HCT116 (cell line): Measurements from ENCODE around the gene GSDMA. TPM values are rescaled to one million over a fixed set of nuclear protein-coding genes. Genes with fewer than 3 reads are reported as not detected.
A peak's percentile ranks its signal among the peaks of the same experiment; 100 is the strongest.

Experiments used
- ATAC-seq: fragments of 200-7000 bp; cut with Tn5 transposase; 2 replicates; pipeline ENCODE4 v1.9.1; 2020; ENCODE audit warnings: mild to moderate bottlenecking, moderate library complexity
- BruUV-seq: library from RNA; stranded (reverse); fragments of 400-500 nt; replicated peaks from 2 replicates; lab custom pipeline; 2021; lab: Mats Ljungman, UMichigan
- CTCF ChIA-PET: fragments of 300-600 bp; sonication (Branson Sonifier 250); formaldehyde crosslinking; loops from one replicate; lab custom pipeline; 2021; ENCODE audit warnings: antibody characterized with exemption; lab: Charles Lee
- POLR2A ChIA-PET: fragments of 300-600, 350-600 bp; sonication (Branson Sonifier 250); formaldehyde crosslinking; loops from one replicate; lab custom pipeline; 2021; ENCODE audit warnings: antibody characterized with exemption; lab: Charles Lee
- RAD21 ChIA-PET, 2 experiments: fragments of 300-600 bp; sonication (Branson Sonifier 250); formaldehyde crosslinking; loops; one replicate each; lab custom pipeline; 2023; ENCODE audit warnings: low total read pairs in 2 of 2; ENCODE audit not compliant: uncharacterized antibody in 2 of 2, unreplicated experiment in 2 of 2, low non-redundant PET in 1 of 2; lab: Charles Lee
- DNase-seq: peaks from one replicate; pipeline ENCODE4 v3.0.0-alpha.2; 2010; ENCODE audit warnings: low read depth, low spot score
- H2AFZ ChIP-seq: fragments of 200-600 bp; shearing (Covaris generic), sonication (generic); 2 replicates; pipeline ENCODE4 v1.6.1; 2017; ENCODE audit warnings: low read depth, mixed run types, mixed read lengths, antibody characterized with exemption, low read length; ENCODE audit not compliant: poor library complexity, severe bottlenecking
- H3K27ac ChIP-seq: 2 replicates; pipeline ENCODE4 v1.5.1; 2012; ENCODE audit warnings: low read depth, low read length
- H3K27me3 ChIP-seq: fragments of 200-600 bp; sonication (generic); 2 replicates; pipeline ENCODE4 v1.6.1; 2016; ENCODE audit warnings: mixed run types, low read length, mixed read lengths; ENCODE audit not compliant: insufficient read depth
- H3K36me3 ChIP-seq, 2 experiments: fragments of 200-500 bp in 1 of 2; fragments of 200-600 bp in 1 of 2; sonication (Bioruptor generic) in 1 of 2; sonication (generic) in 1 of 2; 2 replicates each; pipeline versions ENCODE4 v1.5.1 to v1.6.1; 2014 to 2016; ENCODE audit warnings: low read length in 2 of 2, inconsistent platforms in 1 of 2, mixed read lengths in 1 of 2, mixed run types in 1 of 2; ENCODE audit not compliant: insufficient read depth in 2 of 2, control insufficient read depth in 1 of 2
- H3K4me1 ChIP-seq, 2 experiments: fragments of 200-600 bp in 1 of 2; sonication (generic) in 1 of 2; 2 replicates each; pipeline versions ENCODE4 v1.5.1 to v1.6.1; 2012 to 2017; ENCODE audit warnings: low read length in 2 of 2, inconsistent platforms in 1 of 2, mild to moderate bottlenecking in 1 of 2, mixed read lengths in 1 of 2, mixed run types in 1 of 2, moderate library complexity in 1 of 2; ENCODE audit not compliant: insufficient read depth in 2 of 2, control insufficient read depth in 1 of 2
- H3K4me2 ChIP-seq: fragments of 200-600 bp; sonication (generic); 2 replicates; pipeline ENCODE4 v1.6.1; 2017; ENCODE audit warnings: mixed run types, low read length, mixed read lengths
- H3K4me3 ChIP-seq, 2 experiments: fragments of 200-600 bp in 1 of 2; sonication (generic) in 1 of 2; replicated peaks in 1 of 2; 2 replicates each; pipeline ENCODE4 v1.5.1; 2011 to 2016; ENCODE audit warnings: low read length in 2 of 2, control low read depth in 1 of 2, low read depth in 1 of 2, mild to moderate bottlenecking in 1 of 2, mixed read lengths in 1 of 2, mixed run types in 1 of 2
- H3K79me2 ChIP-seq: fragments of 200-600 bp; sonication (generic); 2 replicates; pipeline ENCODE4 v1.6.1; 2017; ENCODE audit warnings: mild to moderate bottlenecking, mixed run types, low read length, moderate library complexity, mixed read lengths; ENCODE audit not compliant: insufficient read depth
- H3K9ac ChIP-seq: fragments of 200-600 bp; sonication (generic); 2 replicates; pipeline ENCODE4 v1.6.1; 2016; ENCODE audit warnings: low read length, mixed read lengths
- H3K9me2 ChIP-seq: fragments of 200-600 bp; sonication (generic), shearing (Covaris generic); 2 replicates; pipeline ENCODE4 v1.6.1; 2017; ENCODE audit warnings: mixed run types, mild to moderate bottlenecking, moderate library complexity; ENCODE audit not compliant: insufficient read depth
- H3K9me3 ChIP-seq, 2 experiments: fragments of 200-500 bp in 1 of 2; fragments of 200-600 bp in 1 of 2; sonication (Bioruptor generic) in 1 of 2; sonication (generic) in 1 of 2; 2 replicates each; pipeline ENCODE4 v1.6.1; 2014 to 2017; ENCODE audit warnings: low read length in 2 of 2, mixed read lengths in 2 of 2, inconsistent platforms in 1 of 2, low read depth in 1 of 2, mild to moderate bottlenecking in 1 of 2, mixed run types in 1 of 2, moderate library complexity in 1 of 2; ENCODE audit not compliant: control insufficient read depth in 1 of 2, insufficient read depth in 1 of 2
- H4K20me1 ChIP-seq: fragments of 200-600 bp; sonication (generic), shearing (Covaris generic); 2 replicates; pipeline ENCODE4 v1.6.1; 2017; ENCODE audit warnings: mixed run types, mild to moderate bottlenecking, moderate library complexity; ENCODE audit not compliant: insufficient read depth
- CBX3 ChIP-seq: IDR thresholded peaks from 2 replicates; pipeline ENCODE4 v1.6.1; 2012; ENCODE audit warnings: low read depth
- CEBPB ChIP-seq: IDR thresholded peaks from 2 replicates; pipeline ENCODE4 v1.6.1; 2012; ENCODE audit warnings: low read depth
- ELF1 ChIP-seq: IDR thresholded peaks from 2 replicates; pipeline ENCODE4 v1.6.1; 2012; ENCODE audit warnings: low read depth, borderline replicate concordance
- EZH2phosphoT487 ChIP-seq: fragments of 200-600 bp; IDR thresholded peaks from 2 replicates; pipeline ENCODE4 v1.6.1; 2018; ENCODE audit warnings: antibody characterized with exemption, borderline replicate concordance
- POLR2A ChIP-seq: IDR thresholded peaks from 2 replicates; pipeline ENCODE4 v1.7.0; 2011; ENCODE audit warnings: borderline replicate concordance; ENCODE audit not compliant: insufficient read depth, insufficient read length; ENCODE audit errors: extremely low read depth
- POLR2AphosphoS5 ChIP-seq: IDR thresholded peaks from 2 replicates; pipeline ENCODE4 v1.6.1; 2011; ENCODE audit warnings: mild to moderate bottlenecking, low read depth, low read length, moderate library complexity
- SP1 ChIP-seq: IDR thresholded peaks from 2 replicates; pipeline ENCODE4 v1.6.1; 2012; ENCODE audit warnings: low read depth
- SRF ChIP-seq: IDR thresholded peaks from 2 replicates; pipeline ENCODE4 v1.6.1; 2012; ENCODE audit warnings: low read depth
- TCF7L2 ChIP-seq: IDR thresholded peaks from 2 replicates; pipeline ENCODE4 v1.7.0; 2011; ENCODE audit warnings: borderline replicate concordance, inconsistent platforms; ENCODE audit not compliant: insufficient read depth, insufficient read length; ENCODE audit errors: extremely low read depth
- YY1 ChIP-seq: IDR thresholded peaks from 2 replicates; pipeline ENCODE4 v1.6.1; 2011; ENCODE audit warnings: low read length, low read depth, moderate library complexity, mild to moderate bottlenecking; ENCODE audit not compliant: insufficient replicate concordance; ENCODE audit errors: extremely low read depth
- ZFX ChIP-seq: fragments of 450-650 bp; IDR thresholded peaks from 2 replicates; pipeline ENCODE4 v1.6.1; 2017
- intact Hi-C: fragments of 100-400 bp; cut with micrococcal nuclease; formaldehyde crosslinking; loops from 2 replicates; pipeline ENCODE4 v1.10.0; 2022
- total RNA-seq: library from RNA; stranded (reverse); gene quantifications from one replicate; pipeline ENCODE4 v1.2.1, GENCODE V29; 2021; ENCODE audit not compliant: unreplicated experiment
- TF ChIP-seq, protein P1 (sequence below), 3 experiments: fragments of 200-600 bp in 1 of 3; sonication (generic) in 1 of 3; IDR thresholded peaks in 2 of 3; conservative IDR thresholded peaks in 1 of 3; 2 replicates each; pipeline ENCODE4 v1.5.1; 2012 to 2017; ENCODE audit warnings: low read depth in 2 of 3, low read length in 2 of 3, antibody characterized with exemption in 1 of 3, borderline replicate concordance in 1 of 3, control low read depth in 1 of 3, mild to moderate bottlenecking in 1 of 3, mixed read lengths in 1 of 3, mixed run types in 1 of 3, moderate library complexity in 1 of 3; ENCODE audit not compliant: insufficient read depth in 1 of 3
- TF ChIP-seq, protein P2 (sequence below): IDR thresholded peaks from 2 replicates; pipeline ENCODE4 v1.6.1; 2012
- TF ChIP-seq, protein P3 (sequence below): IDR thresholded peaks from 2 replicates; pipeline ENCODE4 v1.6.1; 2011; ENCODE audit warnings: mild to moderate bottlenecking, low read length, moderate library complexity; ENCODE audit not compliant: insufficient replicate concordance; ENCODE audit errors: extremely low read depth

The GSDMA gene
- total RNA-seq, 1 experiment from 2014 or later: not detected

DNA sequence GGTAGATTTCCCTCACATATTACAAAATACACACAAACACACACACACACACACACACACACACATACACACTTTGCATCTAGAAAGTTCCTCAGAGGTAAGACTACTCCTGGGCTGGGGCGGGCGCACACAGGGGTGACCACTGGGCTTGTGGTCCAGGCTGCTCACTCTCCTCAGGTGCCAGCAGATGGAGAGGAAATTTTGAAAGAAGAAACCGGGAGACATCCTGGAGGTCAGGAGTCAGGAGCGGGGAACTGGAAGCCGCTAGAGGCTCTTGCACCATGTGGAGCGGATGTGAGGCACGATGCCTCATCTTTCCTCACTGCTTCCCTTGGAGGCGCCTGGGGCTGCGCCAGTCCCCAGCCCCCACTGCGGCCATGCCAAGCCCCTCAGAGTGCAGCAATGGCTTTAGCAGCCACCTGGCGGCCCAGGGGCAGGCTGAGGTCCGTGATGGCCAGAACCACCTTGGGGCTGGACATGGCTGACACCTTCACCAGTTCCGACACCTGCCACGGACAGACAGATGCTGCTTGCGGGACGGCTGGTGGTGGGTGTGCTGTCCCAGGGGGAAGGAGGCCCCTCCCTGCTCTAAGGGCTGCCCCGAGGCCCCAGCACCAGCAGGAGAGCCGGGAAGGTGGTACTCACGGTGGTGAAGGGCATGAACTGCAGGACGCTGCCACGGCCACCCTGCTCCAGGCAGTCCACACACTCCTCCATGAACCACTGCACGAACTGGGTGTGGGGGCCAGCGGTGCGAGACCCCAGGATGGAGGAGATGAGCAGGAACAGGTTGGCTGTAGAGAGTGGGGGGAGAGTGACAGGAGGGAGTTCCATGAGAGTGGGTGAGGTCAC, 56.6 kb downstream of the GSDMA start:
- ChIA-PET CTCF (no interaction called here), RAD21 (no interaction called here), POLR2A (no interaction called here)
- Histone ChIP-seq H3K27me3 (no peaks in the 10 kb centered on the region), H2AFZ (no peak overlapping the region), H3K79me2 (no peaks in the 10 kb centered on the region), H3K9me3 (no peaks in the 10 kb centered on the region), H3K4me3 (no peak overlapping the region), H3K27ac (no peak overlapping the region), H3K4me1 (peaks cover 2 to 7% of the 10 kb centered on the region in 2 experiments; a peak in 2 of 4 replicates), H3K9ac (no peak overlapping the region), H3K9me2 (no peaks in the 10 kb centered on the region), H4K20me1 (no peaks in the 10 kb centered on the region), H3K36me3 (peaks cover 6 to 20% of the 10 kb centered on the region in 2 experiments; a peak in 3 of 4 replicates), H3K4me2 (no peak overlapping the region)
- DNase-seq (no peak), ATAC-seq (peak; percentile 66)
- intact Hi-C loops: no loop called here
- TF ChIP-seq CBX3: no peak
- TF ChIP-seq EZH2phosphoT487: no peak
- TF ChIP-seq SP1: no peak
- TF ChIP-seq, protein P1, sequence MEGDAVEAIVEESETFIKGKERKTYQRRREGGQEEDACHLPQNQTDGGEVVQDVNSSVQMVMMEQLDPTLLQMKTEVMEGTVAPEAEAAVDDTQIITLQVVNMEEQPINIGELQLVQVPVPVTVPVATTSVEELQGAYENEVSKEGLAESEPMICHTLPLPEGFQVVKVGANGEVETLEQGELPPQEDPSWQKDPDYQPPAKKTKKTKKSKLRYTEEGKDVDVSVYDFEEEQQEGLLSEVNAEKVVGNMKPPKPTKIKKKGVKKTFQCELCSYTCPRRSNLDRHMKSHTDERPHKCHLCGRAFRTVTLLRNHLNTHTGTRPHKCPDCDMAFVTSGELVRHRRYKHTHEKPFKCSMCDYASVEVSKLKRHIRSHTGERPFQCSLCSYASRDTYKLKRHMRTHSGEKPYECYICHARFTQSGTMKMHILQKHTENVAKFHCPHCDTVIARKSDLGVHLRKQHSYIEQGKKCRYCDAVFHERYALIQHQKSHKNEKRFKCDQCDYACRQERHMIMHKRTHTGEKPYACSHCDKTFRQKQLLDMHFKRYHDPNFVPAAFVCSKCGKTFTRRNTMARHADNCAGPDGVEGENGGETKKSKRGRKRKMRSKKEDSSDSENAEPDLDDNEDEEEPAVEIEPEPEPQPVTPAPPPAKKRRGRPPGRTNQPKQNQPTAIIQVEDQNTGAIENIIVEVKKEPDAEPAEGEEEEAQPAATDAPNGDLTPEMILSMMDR (IDR thresholded peaks at IDR 0.05 in 2 of 3, conservative IDR thresholded peaks at IDR 0.05 in 1 of 3; ENCODE audit: borderline replicate concordance in 1 of 3, insufficient read depth in 1 of 3, low read depth in 2 of 3, low read length in 2 of 3): no peak; a peak in 1 of 6 replicates
- no peak for TF ChIP-seq SRF
- no peak for TF ChIP-seq POLR2A
- TF ChIP-seq ZFX: no peak
- TF ChIP-seq YY1: no peak
- TF ChIP-seq, protein P2, sequence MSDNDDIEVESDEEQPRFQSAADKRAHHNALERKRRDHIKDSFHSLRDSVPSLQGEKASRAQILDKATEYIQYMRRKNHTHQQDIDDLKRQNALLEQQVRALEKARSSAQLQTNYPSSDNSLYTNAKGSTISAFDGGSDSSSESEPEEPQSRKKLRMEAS: no peak
- TF ChIP-seq CEBPB: no peak
- TF ChIP-seq, protein P3, sequence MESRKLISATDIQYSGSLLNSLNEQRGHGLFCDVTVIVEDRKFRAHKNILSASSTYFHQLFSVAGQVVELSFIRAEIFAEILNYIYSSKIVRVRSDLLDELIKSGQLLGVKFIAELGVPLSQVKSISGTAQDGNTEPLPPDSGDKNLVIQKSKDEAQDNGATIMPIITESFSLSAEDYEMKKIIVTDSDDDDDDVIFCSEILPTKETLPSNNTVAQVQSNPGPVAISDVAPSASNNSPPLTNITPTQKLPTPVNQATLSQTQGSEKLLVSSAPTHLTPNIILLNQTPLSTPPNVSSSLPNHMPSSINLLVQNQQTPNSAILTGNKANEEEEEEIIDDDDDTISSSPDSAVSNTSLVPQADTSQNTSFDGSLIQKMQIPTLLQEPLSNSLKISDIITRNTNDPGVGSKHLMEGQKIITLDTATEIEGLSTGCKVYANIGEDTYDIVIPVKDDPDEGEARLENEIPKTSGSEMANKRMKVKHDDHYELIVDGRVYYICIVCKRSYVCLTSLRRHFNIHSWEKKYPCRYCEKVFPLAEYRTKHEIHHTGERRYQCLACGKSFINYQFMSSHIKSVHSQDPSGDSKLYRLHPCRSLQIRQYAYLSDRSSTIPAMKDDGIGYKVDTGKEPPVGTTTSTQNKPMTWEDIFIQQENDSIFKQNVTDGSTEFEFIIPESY: no peak
- TF ChIP-seq TCF7L2: no peak
- TF ChIP-seq ELF1: no peak
- no peak for TF ChIP-seq POLR2AphosphoS5
- TSS peak; percentile 53 for BruUV-seq
